HG03064 (cell line): Measurements from ENCODE around the gene HOXA5.

Experiments used
- ATAC-seq: cut with Tn5 transposase; IDR thresholded peaks from one replicate; pipeline ENCODE4 v1.9.1; 2021; ENCODE audit warnings: low read depth; ENCODE audit not compliant: unreplicated experiment

Gene HOXA5

GRCh38 chr7:27172315-27172774, 28.9 kb upstream of the HOXA5 start:
- no peak for ATAC-seq

GRCh38 chr7:27171637-27172314, 28.3 kb upstream of the HOXA5 start:
- no peak for ATAC-seq

DNA sequence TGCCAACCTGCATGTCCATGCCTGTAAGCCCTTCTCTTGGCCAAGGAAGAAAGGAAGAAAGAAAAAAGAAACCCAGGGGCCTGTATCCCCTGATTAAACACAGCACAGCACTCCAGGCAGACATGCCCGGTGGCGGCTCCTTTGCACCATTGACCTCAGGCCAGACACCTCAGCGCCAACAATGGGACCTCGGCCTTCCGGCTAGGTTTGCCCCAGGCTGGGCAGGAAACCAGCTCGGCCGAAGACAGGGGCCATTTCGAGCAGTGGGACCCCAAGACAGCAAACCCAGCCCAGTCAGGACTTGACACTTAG, 27.8 kb upstream of the HOXA5 start:
- no peak for ATAC-seq

DNA sequence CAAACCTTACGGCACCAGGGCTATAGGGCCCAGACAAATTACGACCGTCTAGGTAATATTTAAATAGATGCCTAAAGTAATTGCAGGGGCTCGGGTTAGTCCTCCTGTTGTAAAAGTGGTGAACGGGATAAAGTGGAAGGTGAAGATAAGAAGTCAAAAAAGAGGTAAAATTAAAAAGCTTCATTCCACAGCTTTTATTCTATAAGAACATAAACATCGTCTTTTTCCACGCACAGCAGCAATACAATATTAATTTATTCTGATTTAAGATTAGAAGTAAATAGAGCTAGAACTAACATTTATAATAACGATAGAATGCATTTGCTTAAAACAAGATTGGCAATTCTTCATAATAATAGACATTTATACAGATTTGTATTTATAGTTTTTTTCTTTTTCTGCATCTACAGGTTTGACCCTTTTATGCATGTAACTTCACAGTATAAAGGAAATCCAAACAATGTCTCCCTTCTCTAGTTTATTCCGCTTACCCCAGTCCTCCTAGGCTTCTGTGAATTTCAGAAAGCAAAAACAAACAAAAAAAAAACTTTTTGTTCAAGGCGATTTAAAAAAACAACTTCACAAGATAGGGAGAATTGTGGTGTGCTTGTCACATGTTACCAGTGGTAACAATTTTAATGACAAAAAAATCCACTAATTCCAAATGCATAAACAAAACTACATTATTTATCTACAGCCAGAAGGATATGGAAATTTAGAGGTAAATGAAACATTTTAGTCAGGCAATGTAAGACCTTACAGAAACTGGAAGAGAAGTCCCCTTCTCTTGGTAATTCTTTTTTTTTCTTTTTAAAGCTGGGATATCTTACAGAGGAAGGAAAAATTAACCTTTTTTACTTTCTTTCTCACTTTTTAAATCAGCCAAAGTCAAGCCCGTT, 27.2 kb upstream of the HOXA5 start:
- ATAC-seq: no peak

DNA sequence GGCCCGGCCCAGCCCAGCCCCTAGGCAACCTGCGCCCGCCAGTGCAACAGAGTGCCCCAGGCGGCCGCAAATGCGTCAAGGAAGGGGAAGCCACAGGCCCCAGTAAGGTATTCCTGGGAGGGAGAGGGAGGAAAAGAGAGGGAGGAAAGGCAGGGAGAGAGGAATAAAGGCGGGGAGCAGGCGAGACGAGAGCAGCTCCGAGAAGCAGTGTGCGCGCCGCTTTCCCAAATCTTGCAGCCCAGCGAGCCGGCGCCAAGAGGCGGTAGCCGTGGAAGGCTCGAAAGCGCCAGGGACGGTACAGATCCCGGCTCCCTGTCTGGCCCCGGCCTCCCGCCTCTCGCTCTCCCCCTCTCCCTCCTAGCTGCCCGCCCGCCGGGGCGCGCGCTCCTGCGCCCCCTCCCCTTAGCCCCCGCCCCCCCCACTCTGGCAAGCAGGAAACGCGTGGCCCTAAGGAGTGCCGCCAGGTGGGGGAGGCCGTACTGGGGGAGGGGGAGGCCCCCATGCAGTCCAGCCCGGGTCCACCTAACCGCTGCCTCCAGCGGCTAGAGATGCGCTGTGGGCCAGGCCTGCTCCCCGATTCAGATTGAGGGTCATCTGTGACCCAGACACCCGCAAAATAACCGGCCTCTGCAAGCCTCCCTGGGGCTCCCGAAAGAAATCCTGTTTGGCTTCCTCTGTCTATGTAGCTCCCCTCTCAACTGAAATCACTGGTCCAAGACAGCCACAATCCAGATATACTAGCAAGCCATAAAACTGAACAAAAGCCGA, 26.4 kb upstream of the HOXA5 start:
- no peak for ATAC-seq

GRCh38 chr7:27168265-27168947, 24.9 kb upstream of the HOXA5 start:
- ATAC-seq: no peak

GRCh38 chr7:27167916-27168264, 24.4 kb upstream of the HOXA5 start:
- ATAC-seq: no peak

DNA sequence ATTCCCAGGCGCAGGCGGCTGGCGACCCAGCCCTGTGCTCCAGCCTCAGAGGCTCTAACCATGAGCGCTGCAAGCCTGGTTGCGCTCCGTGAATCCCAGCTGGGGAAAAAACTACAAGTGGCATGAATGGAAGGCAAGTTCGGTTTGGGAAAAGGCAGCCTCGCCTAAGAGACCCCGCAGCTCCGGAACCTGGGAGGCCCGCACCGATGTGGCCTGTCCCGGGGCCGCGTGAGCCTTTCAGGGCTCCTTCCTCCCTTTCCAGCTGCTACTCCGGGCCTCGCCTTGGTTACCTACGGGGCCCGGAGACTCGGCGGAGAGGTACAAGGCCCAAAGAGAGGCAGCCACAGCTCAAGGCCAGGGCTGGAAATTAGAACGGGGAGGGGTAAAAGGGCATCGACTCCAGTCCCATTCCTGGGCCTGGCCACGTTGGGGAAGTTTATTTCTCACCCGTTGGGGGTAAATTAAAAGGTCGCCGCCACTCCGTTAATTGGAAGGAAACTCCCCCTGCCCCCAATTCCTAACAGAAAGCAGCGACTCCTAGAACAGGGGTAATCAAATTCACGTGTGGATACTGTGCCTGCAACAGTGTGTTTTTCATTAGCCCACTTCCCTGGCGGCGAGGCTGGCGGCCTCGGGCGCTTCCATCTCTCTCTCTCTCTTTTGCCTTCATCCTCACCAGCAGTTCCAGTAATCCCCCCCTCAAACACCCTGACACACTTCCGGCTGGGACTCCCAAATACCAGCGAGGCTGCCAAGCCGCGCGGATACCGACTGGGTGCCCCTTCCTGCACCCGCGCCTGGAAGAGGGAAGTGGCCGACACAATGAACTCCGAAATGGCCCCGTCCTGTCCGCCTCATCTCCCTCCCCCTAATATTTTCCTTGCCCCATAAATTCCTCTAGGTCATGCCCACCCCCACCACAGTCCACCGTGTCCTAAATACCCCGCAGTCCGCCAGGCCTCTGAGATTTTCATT, 23.3 kb upstream of the HOXA5 start:
- no peak for ATAC-seq

- ATAC-seq: no peak
Observed at GRCh38 chr7:27165996-27166530, 22.6 kb upstream of the HOXA5 start.

DNA sequence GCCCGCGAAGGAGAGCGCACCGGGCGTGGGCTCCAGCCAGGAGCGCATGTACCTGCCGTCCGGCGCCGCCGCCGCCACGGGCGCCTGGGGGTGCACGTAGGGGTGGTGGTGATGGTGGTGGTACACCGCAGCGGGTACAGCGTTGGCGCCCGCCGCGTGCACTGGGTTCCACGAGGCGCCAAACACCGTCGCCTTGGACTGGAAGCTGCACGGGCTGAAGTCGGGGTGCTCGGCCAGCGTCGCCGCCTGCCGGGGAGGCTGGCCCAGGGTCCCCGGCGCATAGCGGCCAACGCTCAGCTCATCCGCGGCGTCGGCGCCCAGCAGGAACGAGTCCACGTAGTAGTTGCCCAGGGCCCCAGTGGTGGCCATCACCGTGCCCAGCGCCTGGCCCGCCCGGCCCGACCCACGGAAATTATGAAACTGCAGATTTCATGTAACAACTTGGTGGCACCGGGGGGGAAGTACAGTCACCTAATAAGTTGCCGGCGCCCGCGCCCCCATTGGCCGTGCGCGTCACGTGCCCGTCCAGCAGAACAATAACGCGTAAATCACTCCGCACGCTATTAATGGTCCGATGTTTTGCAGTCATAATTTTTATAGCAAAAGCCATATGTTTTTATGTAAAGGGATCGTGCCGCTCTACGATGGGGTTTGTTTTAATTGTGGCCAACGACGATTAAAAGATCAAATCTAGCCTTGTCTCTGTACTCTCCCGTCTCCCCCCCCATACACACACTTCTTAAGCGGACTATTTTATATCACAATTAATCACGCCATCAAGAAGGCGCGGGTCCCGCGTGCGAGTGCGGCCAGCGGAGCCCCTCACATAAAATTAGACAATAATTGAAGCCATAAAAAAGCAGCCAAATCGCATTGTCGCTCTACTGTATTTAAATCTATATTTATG, 21.9 kb upstream of the HOXA5 start, which contains the start of gene HOXA9:
Gene HOXA9, minus strand, starts transcription at position 449 of the 907 bp plus-strand sequence. Its CDS starts 80 bp downstream, at position 369.
- ATAC-seq: no peak

- no peak for ATAC-seq
Observed at GRCh38 chr7:27164367-27165088, 21.0 kb upstream of the HOXA5 start.

DNA sequence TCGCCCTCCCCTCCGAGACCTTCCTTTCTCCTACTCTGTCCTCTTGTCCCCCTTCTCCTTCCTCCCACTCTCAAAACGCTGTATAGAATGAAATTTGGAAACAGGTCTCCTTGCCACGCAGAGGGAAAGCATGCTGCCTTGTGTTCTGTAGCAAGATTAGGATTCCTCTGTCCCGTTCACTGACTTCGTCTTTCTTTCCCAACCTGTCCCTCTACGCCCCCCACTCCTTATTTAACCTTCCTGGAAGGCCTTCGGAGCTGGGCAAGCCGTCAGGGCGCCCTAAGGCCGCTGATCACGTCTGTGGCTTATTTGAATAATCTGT, 20.5 kb upstream of the HOXA5 start:
- no peak for ATAC-seq

GRCh38 chr7:27163288-27164044, 20.0 kb upstream of the HOXA5 start:
- no peak for ATAC-seq

DNA sequence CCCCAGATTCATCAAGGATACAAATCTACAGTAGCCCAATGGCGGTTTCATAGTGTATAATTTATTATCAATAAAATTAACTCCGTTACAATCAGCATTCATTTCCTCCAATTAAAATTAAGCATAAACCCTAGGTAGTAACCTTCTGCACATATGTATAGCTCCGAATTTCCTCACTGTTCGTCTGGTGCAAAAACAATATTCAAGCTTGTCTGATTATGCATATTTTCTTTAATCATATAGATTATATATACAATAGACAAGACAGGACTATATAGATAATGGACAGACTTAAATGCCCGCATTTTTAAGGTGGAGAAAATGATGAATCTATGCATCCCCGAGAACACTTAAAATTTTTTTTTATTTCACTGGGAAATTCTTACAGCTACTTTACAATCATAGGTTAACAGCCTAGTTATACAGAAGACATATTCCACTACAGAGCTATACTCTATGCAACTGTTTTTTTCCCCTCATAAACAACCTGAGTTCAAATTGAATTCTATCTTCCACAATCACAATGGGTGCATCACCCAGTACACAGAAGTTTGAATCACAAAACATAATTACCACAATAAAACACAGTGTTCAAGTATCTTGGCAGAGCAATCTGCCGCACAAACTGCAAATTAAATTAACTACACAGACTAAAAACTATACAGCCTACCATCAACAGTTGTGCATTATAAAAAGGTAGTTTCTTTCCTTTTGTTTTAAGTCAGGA, 19.2 kb upstream of the HOXA5 start:
- no peak for ATAC-seq

GRCh38 chr7:27161721-27162560, 18.5 kb upstream of the HOXA5 start:
- no peak for ATAC-seq
